ENCODE measurements around the gene C1QTNF7.

The C1QTNF7 gene

DNA sequence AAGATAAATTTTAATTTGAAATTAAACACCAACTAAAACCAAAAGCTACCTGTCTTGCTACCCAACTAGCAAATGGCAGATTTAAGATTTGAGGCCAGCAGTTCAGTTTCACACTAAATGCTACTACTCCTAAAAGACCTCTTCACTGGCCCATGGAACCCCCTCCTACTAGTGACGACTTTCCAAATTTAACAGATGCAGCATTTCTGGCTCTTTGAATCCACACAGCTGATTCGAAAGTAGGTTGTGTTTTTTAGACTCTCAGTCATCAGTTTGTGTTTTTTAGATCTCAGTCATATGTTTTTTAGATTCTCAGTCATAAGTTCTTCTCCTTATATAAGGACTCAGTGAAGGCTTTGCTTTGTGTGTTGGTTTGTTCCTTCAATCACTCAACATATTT, 30.8 kb downstream of the C1QTNF7 start:
- DNase-seq (ENCODE audit: low read depth), result no peak

DNA sequence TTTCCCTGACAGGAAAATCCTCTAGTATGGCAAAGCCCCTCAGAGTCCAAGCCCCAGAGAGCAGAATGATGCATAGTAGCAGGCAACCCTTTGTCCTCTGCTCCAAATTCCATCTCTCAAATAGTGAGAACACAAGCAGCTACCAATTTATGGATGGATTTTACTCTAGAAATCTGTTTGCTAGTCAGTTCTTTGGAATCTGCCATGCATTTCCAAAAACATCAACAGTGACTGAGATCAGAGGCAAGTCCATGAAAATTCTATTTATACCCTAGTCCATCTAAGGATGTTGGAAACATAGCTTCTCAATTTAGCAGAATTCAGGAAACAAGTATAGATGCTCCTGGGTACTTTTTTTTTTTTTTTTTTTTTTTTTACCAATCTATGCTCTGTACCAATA, 31.9 kb downstream of the C1QTNF7 start:
- DNase-seq (ENCODE audit: low read depth), result no peak

DNA sequence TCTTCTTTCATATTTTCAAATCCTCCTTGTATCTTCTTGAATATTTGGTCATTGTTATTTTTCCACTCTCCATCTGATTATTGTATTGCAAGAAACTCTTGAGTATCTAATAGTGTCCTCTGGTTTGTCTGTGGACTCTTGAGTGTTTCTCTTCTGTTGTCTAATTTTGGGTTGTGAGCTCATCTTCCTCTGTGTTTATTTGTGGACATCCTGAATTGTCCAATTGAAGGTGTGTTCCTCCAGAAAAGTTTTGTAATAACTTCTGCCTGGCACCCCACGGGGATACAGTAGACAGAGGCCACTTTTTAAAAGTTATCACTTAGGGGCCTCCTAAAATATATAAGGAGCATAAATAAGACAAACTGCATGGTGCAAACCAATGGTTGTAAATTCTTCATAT, 38.8 kb downstream of the C1QTNF7 start:
- no peak for DNase-seq (ENCODE audit: low read depth)

DNA sequence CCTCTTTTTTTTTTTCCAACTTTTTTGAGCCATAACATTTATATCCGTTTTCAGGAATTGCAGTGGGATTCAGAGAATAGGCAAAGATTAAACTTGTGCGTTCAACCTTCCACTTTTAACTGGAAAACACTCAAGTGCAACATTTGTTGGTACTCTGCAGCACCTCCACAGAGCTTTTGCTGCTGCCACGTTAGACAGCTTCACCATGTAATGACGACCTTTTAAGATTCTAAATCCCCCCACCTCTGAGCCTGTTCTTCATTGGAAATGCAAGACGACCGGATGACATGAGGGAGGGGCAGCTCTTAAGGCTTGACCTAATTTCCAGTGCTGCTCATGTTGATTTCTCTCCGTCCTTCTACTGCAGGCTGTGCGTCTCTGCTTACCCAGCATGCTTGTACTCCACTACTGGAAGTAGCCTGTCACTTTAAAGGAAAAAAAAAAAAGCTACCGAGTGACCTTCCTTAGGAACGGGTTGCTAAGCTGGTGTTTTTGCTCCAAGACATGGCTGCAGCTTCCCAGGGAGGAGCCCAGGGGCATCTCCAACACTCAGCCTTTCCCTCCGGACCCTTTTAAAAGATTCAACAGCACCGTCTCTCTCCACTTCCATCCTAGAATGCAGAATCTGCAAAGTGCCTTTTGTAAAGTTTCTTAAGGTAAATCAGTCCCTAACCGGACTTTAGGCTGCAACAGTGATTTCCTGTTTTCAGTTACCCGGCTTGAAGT, 41.7 kb downstream of the C1QTNF7 start, which contains the start of gene CC2D2A:
CC2D2A (plus strand) TSS at position 481 of the 726 bp plus-strand sequence. CDS start 6,051 bp downstream, outside the sequence.
- DNase-seq (ENCODE audit: low read depth), result no peak

DNA sequence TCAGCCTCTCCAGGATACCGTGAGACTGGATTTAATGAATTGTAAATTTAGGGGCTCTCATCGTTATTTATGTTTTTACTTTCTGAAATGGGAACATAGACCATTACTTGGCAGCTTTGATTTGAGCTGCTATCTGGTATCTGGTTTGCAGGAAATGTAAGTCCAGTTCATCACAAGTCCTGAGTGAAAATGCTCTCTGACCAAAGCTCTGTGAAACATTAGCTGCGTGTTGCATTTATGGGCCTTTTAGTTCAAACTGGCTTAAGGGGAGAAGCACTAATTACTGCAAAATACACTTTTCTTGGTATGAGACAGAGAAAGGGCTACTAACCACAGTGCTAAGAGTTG, 42.3 kb downstream of the C1QTNF7 start:
- DNase-seq (ENCODE audit: low read depth), result no peak

DNA sequence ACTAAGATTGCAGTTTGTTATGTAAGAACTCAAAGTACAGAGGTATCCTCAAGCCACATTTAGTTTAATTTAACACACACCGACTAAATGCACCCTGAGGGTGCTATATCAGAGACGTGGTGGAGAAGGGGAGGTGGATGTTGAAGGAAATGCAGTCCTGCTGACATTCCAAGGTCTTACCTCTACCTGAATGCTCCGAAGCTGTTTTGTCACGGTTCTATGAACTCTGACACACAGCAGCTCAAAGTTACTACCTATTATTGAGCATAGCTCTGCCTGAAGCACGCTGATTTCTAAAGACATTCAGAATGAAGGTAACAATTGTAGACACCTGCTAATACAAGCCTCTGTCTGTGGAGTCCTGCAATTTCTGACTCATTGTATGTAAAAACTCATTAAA, 48.6 kb downstream of the C1QTNF7 start:
- no peak for DNase-seq (ENCODE audit: low read depth)

DNA sequence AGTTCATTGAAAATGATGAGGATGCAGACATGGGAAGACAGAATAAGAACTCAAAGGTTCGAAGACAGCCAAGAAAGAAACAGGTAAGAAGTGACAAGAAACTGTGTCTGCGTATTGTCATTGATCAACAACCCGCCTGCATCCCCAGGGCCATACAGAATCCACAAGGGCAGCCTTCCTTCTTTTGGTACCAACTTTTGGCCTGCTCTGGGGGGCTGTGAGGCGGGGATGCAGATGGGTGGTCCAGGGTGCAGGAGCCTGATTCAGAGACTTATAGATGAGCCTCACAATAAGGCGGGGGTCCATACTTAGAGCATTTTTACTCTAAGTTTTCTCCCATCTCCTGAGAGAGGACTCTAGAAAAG, 50.9 kb downstream of the C1QTNF7 start:
- no peak for DNase-seq (ENCODE audit: low read depth)

DNA sequence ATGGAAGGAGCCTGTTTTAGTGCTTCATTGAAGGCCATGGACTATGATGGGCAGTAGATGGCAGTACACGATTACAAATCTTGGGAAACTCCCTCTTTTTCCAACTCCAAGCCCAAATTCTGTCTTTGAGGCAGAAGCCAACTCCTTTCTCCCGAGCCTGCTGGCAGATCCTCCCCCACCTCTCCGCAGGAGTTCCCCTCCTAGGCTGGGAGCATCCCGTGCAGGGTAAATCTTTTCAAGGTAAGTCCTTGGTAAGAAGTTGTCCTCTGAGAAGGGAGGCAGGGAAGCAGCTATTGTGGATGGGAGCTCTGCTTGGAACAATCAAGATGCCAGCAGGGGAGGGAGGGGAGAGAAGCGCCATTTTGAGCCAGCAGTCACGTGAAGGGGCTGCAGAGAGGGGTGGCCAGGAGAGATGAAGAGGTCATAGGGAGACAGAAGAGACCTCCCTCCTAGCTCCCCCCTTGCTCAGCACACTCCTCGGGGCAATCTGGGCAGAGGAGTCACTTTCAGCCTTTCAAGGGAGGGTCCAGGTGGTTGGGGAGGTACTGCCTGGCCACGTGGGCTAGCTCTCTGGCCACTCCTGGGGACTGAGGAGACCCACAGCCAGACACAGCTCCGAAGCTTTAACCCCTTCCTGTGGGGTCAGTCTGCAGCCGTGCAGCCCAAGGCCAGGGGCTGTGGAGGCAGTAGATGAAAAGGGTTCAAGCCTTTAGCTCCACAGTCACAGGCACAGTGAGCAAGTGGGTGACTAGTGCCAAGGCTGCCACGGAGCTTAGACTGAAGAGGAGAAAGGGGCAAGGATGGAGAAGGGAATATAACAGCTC, 51.5 kb downstream of the C1QTNF7 start:
- DNase-seq (ENCODE audit: low read depth), result no peak

DNA sequence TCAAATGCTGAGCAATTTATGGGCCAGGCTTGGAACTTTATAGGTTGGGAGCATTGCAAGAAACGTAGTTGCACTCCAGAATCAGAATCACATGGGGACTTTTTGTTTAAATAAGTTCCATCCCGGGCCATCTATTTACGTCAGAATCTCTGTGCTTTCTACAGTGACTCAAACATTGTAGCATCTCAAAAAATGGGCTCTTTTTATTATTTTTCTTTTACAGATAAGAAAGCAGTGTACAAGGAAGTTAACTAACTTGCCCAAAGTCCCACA, 52.0 kb downstream of the C1QTNF7 start:
- DNase-seq (ENCODE audit: low read depth), result no peak

DNA sequence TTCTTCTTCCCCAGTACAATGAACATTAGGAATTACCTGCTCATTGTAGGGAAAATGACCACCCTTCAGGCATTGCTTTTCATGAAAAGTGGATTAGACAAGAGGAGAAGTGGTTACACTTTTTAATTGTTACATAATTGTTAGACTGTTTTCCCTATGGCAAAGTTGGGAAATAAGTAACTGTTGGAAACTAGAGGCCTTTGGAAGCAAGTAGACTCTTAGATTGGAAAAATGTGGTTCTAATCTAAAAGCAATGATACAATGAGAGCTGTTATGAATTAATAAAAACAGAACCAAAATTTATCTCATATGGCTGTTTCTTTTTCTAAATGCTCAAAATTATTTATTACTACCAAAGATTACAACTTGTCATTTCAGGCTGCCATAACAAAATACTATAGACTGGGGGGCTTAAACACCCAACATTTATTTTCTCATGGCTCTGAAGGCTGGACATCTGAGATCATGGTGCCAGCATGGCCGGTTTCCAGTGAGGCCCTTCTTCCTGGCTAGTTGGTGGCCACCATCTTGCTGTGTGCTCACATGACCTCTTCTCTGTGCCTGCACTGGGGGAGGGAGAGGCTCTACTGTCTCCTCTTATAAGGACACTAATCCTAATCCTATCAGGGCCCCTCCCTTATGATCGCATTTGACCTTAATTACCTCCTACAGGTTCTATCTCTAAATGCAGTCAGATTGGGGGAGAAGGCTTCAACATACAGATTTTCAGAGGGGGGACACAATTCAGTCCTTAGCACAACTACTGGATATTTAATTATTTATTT, 54.3 kb downstream of the C1QTNF7 start:
- no peak for DNase-seq (ENCODE audit: low read depth)

DNA sequence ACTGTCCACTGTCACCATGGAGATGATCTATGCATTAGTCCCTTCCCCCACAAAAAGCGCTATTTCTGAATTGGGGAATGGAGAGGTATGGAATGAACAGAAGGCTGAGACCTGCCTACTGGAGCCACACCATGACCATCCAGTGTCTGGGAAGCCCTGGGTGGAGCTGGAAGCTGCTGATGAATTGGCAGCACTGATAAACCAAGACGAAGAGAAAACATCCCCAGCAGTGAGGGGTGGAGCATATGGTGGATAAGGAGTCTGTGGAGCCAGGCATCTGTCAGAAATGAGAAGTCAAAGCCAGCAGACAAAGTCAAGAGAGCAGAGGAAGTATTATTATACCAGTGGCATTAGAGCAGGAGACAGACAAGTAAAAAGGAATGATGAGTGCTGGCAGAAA, 55.0 kb downstream of the C1QTNF7 start:
- no peak for DNase-seq (ENCODE audit: low read depth)

DNA sequence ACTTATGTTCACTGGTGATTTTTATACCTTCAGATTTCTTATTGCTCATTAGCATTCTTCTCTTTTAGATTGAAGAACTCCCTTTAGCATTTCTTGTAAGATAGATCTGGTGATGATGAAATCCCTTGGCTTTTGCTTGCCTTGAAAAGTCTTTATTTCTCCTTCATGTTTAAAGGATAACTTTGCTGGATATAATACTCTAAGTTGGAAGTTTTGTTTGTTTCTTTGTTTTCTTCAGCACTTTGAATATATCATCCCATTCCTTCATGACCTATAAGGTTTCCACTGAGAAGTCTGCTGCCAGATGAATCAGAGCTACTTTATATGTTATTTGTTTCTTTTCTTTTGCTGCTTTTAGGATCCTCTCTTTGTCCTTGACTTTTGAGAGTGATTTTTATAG, 60.3 kb downstream of the C1QTNF7 start:
- DNase-seq (ENCODE audit: low read depth), result no peak

DNA sequence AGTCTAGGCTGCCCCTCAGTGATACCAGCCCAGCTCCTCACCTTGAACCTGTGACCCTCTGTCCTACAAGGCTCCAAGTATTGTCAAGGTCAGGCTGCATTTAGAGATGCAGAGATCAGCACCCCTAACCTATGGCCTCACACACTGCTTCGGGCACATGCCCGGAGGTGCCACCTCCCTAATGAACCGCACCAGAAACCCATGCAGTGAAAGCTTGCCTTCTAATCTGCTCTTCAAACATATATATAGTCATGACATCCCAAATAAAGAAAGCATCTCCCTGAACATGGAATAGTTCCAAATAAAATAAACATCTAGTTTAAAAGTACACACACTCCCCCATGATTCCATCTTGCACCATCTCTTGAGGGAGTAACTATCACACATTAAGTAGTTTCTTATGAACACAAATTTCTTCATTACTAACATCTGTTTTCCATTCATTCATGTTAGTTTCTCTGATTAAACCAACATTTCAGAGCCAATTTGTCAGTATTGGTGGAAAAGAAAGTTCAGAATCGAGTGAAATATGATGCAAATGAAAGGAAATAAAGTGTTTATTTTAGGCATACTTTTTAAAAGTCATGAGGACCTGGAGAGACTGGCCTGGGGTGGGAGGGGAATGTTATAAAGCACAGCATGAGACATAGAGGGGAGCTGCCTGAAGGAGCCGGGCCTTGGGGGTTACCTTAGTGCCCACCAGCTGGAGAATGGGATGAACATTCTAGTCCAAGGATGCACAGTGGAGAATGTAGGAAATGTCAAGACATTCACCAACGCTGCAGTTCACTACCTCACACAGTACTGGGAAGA, 61.0 kb downstream of the C1QTNF7 start:
- DNase-seq (ENCODE audit: low read depth), result no peak

DNA sequence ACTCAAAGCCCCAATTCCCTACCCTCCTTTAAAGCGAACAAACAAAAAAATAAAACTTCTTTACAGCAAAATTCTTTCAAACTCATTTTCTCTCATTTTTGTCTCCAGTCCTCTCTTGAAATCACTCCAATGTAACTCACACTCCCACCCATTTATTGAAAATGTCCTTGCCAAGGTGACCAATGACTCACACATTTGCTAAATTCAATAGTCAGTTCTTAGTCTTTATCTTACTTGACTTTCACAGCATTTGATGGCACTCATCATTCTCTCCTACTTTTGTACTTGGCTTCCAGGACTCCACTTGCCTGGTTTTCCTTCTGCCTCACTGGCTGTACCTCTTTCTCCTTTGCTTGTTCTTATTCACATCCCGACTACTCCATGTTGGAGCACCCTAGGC, 61.7 kb downstream of the C1QTNF7 start:
- no peak for DNase-seq (ENCODE audit: low read depth)

DNA sequence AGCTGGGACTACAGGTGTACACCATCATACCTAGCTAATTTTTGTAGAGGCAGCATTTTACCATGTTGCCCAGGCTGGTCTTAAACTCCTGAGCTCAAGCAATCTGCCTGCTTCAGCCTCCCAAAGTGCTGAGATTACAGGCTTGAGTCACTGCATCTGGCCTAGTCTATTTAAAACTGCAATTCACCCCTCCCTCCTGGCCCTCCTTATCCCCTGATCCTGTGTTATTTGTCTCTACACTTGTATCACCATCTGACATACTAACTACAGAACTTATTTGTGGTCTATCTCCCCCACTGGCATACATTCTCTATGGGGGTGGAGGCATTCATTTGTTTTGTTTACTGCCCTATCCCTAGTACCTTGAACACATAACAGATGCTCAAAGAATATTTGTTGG, 65.6 kb downstream of the C1QTNF7 start:
- DNase-seq (ENCODE audit: low read depth), result no peak

DNA sequence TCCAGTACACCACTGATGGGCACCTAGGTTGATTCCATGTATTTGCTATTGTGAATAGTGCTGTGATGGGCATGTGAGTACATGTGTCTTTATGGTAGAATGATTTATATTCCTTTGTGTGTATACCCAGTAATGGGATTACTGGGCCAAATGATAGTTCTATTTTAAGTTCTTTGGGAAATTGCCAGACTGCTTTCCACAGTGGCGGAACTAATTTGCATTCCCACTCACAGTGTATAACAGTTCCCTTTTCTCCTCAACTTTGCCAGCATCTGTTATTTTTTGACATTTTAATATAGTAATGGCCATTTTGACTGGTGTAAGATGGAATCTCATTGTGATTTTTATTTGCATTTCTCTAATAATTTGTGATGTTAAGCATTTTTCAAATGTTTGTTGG, 67.8 kb downstream of the C1QTNF7 start:
- DNase-seq (ENCODE audit: low read depth), result no peak
